ENCODE data around the gene FCRL6. TPM values are rescaled to one million over a fixed set of nuclear protein-coding genes. Genes with fewer than 3 reads are reported as not detected.

The FCRL6 gene
- polyA plus RNA-seq, 1 donor (not counting 4 experiments of a cell fraction or from before 2014, with no cell fraction given): not detected

GRCh38 chr1:159800177-159800930, 1.8 kb upstream of the FCRL6 start:
- Histone ChIP-seq H3K9me1 (ENCODE audit: control insufficient read depth, extremely low read depth, insufficient read depth, low read length) (no peaks in the 10 kb centered on the region), H3K9me3 (ENCODE audit: control insufficient read depth, low read depth, low read length) (no peaks in the 10 kb centered on the region), H3K27me3 (ENCODE audit: control insufficient read depth, extremely low read depth, insufficient read depth, low read length) (peaks cover 7% of the 10 kb centered on the region), H3K4me2 (ENCODE audit: control insufficient read depth, extremely low read depth, insufficient read depth, low read depth, low read length) (no peak overlapping the region), H4K20me1 (ENCODE audit: control insufficient read depth, extremely low read depth, insufficient read depth, low read length) (no peaks in the 10 kb centered on the region), H3K27ac (ENCODE audit: control insufficient read depth, insufficient read depth, low read length) (no peak overlapping the region), H3K9ac (ENCODE audit: control insufficient read depth, extremely low read depth, insufficient read depth, low read length) (no peak overlapping the region), H3K79me2 (ENCODE audit: control insufficient read depth, insufficient read depth, low read length) (no peaks in the 10 kb centered on the region), H3K36me3 (ENCODE audit: control insufficient read depth in 2 of 2, extremely low read depth in 1 of 2, insufficient read depth in 2 of 2, low read length in 2 of 2) (no peaks in the 10 kb centered on the region), H2AFZ (ENCODE audit: control insufficient read depth, low read length) (no peak overlapping the region), H3K4me1 (ENCODE audit: control insufficient read depth, extremely low read depth, insufficient read depth, low read length) (no peaks in the 10 kb centered on the region), H3K4me3 (ENCODE audit: control insufficient read depth in 2 of 3, extremely low read depth in 1 of 3, insufficient read depth in 2 of 3, low read depth in 1 of 3, low read length in 3 of 3) (no peak overlapping the region)
- no peak for TF ChIP-seq EZH2 (IDR thresholded peaks at IDR 0.05; ENCODE audit: low read length)
- FAIRE-seq (no peak), DNase-seq (ENCODE audit: low read depth, low spot score) (no peak)
- dilution Hi-C loops (cut with MboI; ENCODE audit: extremely low pct_ligation_motif_present, low sequenced_read_pairs): no loop called here

DNA sequence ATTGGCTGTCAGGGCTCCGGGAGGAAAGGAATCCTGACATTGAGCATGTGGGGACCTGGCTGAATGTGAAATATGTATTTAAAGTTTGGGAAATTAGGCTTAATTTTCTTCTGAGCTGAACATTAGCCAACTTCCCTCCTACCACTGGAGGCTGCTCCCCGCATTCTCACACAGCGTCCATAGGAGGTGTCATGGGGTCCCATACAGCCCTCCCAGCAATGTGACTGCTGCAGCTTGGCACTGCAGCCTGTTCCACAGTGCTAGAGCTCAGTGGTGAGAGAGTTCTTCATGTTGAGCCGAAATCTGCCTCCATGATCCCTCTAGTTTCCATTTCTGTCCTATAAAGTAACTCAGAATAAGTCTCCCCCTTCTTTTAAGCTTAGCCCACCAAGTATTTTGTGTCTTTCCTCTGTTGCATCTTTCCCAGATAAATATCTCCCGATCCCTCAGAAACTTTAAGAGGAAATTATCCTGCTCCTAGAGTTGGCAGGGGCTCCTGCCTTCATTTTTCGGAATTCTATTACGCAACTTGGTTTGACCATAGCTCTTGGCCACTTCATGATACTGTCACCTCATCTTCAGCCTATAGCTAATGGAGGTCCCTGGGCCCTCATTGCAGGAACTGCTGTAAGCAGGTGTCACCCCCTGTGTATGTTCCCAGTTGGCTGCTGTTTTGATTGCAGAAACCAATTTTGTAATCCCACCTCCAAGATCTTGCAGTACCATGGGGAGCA, 2.0 kb downstream of the FCRL6 start:
- dilution Hi-C loops (cut with MboI; ENCODE audit: extremely low pct_ligation_motif_present, low sequenced_read_pairs): no loop called here
- H3K36me3 ChIP-seq (ENCODE audit: control insufficient read depth in 2 of 2, extremely low read depth in 1 of 2, insufficient read depth in 2 of 2, low read length in 2 of 2): no peaks in the 10 kb centered on the region
- no peak for TF ChIP-seq CTCF (optimal IDR thresholded peaks at IDR 0.05 in 1 of 3, IDR thresholded peaks at IDR 0.05 in 1 of 3, conservative IDR thresholded peaks at IDR 0.05 in 1 of 3; ENCODE audit: extremely low read depth in 1 of 3, insufficient read depth in 2 of 3, low read length in 3 of 3)
- no peak for TF ChIP-seq EZH2 (IDR thresholded peaks at IDR 0.05; ENCODE audit: low read length)
- no peak overlapping the region for H3K27ac ChIP-seq (ENCODE audit: control insufficient read depth, insufficient read depth, low read length)
- no peaks in the 10 kb centered on the region for H3K4me1 ChIP-seq (ENCODE audit: control insufficient read depth, extremely low read depth, insufficient read depth, low read length)
- no peak overlapping the region for H2AFZ ChIP-seq (ENCODE audit: control insufficient read depth, low read length)
- FAIRE-seq (no peak), DNase-seq (ENCODE audit: low read depth, low spot score) (no peak)
- no peaks in the 10 kb centered on the region for H4K20me1 ChIP-seq (ENCODE audit: control insufficient read depth, extremely low read depth, insufficient read depth, low read length)
- no peak overlapping the region for H3K9ac ChIP-seq (ENCODE audit: control insufficient read depth, extremely low read depth, insufficient read depth, low read length)
- H3K4me2 ChIP-seq (ENCODE audit: control insufficient read depth, extremely low read depth, insufficient read depth, low read depth, low read length): no peak overlapping the region
- no peaks in the 10 kb centered on the region for H3K79me2 ChIP-seq (ENCODE audit: control insufficient read depth, insufficient read depth, low read length)
- H3K9me3 ChIP-seq (ENCODE audit: control insufficient read depth, low read depth, low read length): no peaks in the 10 kb centered on the region
- H3K27me3 ChIP-seq (ENCODE audit: control insufficient read depth, extremely low read depth, insufficient read depth, low read length): no peaks in the 10 kb centered on the region
- no peak overlapping the region for H3K4me3 ChIP-seq (ENCODE audit: control insufficient read depth in 2 of 3, extremely low read depth in 1 of 3, insufficient read depth in 2 of 3, low read depth in 1 of 3, low read length in 3 of 3)
- H3K9me1 ChIP-seq (ENCODE audit: control insufficient read depth, extremely low read depth, insufficient read depth, low read length): no peaks in the 10 kb centered on the region
